ENCODE results near the gene ITIH4.

The ITIH4 gene

GRCh38 chr3:52830535-52831258 is at the start of gene ITIH4:
ITIH4 (minus strand) TSS chr3:52830672; CDS start chr3:52830642, 30 bp downstream.
- no peak within 1 kb of the TSS for H3K4me3 ChIP-seq (replicated peaks; ENCODE audit: low read depth, low read length)
- DNase-seq (ENCODE audit: low read depth) = no peak
- TF ChIP-seq, protein P1, sequence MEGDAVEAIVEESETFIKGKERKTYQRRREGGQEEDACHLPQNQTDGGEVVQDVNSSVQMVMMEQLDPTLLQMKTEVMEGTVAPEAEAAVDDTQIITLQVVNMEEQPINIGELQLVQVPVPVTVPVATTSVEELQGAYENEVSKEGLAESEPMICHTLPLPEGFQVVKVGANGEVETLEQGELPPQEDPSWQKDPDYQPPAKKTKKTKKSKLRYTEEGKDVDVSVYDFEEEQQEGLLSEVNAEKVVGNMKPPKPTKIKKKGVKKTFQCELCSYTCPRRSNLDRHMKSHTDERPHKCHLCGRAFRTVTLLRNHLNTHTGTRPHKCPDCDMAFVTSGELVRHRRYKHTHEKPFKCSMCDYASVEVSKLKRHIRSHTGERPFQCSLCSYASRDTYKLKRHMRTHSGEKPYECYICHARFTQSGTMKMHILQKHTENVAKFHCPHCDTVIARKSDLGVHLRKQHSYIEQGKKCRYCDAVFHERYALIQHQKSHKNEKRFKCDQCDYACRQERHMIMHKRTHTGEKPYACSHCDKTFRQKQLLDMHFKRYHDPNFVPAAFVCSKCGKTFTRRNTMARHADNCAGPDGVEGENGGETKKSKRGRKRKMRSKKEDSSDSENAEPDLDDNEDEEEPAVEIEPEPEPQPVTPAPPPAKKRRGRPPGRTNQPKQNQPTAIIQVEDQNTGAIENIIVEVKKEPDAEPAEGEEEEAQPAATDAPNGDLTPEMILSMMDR (IDR thresholded peaks at IDR 0.05; ENCODE audit: low read length, missing control alignments) = no peak

DNA sequence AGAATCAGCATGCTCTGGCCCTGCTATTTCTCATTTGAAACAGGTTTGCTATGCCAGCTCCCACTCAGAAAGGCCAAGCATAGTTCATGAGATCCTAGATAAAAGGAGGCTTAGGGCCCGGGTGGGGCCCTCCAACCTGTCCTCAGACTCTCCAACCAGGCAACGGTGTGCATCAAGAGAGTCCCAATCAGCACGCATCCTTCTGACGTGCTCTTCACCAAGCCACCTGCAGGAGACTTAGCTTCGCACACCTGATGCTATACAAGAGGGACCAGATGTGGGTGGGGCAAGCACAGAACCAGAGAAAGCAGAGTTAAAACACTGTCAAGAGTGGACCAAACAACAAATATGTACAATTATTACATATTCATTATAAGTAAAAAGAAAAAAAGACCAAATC is 49.6 kb upstream of the ITIH4 start:
- TF ChIP-seq, protein P1 (IDR thresholded peaks at IDR 0.05; ENCODE audit: low read length, missing control alignments) = no peak
- no peak overlapping the region for H3K4me3 ChIP-seq (replicated peaks; ENCODE audit: low read depth, low read length)
- DNase-seq (ENCODE audit: low read depth) = no peak

GRCh38 chr3:52879581-52879980 is 49.1 kb upstream of the ITIH4 start:
- no peak for DNase-seq (ENCODE audit: low read depth)
- TF ChIP-seq, protein P1 (IDR thresholded peaks at IDR 0.05; ENCODE audit: low read length, missing control alignments) = no peak
- H3K4me3 ChIP-seq (replicated peaks; ENCODE audit: low read depth, low read length) = no peak overlapping the region

- no peak overlapping the region for H3K4me3 ChIP-seq (replicated peaks; ENCODE audit: low read depth, low read length)
- TF ChIP-seq, protein P1 (IDR thresholded peaks at IDR 0.05; ENCODE audit: low read length, missing control alignments) = no peak
- no peak for DNase-seq (ENCODE audit: low read depth)
These were observed 48.6 kb upstream of the ITIH4 start for GRCh38 chr3:52879090-52879489.

DNA sequence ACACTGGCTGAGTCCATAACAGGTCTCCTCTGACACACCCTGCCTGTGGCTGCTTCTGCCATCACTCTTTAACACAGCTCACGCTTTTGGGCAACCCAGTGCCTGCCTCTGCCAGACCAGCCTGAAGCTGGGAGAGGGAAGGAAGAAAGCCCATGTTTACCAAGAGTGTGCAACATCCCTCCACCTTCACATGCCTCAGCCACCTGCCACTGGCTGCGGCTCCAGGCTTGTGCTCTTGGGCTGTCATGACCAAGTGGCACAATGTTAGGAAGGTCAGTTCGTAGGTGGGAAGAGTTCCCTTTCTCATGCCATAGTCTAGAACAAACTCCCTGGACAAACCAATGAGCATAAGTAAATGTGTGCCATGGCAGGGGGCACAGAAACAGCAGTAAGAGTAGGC is 46.6 kb upstream of the ITIH4 start:
- DNase-seq (ENCODE audit: low read depth) = no peak

DNA sequence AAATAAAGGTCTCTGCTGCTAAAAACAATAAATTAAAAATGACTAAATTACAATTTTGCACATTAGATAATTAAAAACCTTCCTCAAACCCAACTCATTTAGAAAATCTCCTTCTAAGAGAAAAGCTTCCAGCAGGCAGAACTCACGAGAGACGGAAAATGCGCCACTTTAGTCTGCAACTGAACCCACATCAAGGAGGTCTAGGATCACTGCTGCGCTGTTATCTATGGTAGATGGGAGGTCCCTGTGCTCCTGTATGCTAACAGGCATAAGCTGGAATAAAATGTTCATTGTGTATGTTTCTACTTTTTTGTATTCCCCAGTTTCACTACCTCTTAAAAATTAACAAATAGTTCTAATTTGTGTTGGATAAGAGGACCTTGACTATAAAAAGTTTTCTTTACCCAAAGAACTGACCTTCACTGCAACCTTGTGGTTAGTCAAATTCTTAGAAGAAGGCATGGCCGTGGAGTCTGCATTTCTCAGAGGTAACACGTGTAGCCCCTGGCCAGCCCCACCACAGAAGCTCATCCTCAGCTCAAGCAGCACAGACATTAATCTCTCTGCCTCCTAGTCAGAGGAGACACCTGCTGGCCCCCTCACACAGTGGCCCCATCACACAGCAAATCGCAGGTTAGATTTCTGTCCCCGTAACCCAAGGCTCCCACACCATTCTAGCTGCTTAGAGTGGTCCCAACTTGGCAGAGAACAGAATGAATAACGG is 44.6 kb upstream of the ITIH4 start:
- TF ChIP-seq, protein P1 (IDR thresholded peaks at IDR 0.05; ENCODE audit: low read length, missing control alignments) = no peak
- no peak for DNase-seq (ENCODE audit: low read depth)
- no peak overlapping the region for H3K4me3 ChIP-seq (replicated peaks; ENCODE audit: low read depth, low read length)

More for the DNA sequence above, 46.6 kb upstream of the ITIH4 start:
- H3K4me3 ChIP-seq (replicated peaks; ENCODE audit: low read depth, low read length) = no peak overlapping the region
- TF ChIP-seq, protein P1 (IDR thresholded peaks at IDR 0.05; ENCODE audit: low read length, missing control alignments) = no peak

Data from fibroblast of pulmonary artery (primary cell).